GM10266 (cell line): ENCODE results near the gene PNLIPRP3.

Source experiments
- DNase-seq: peaks from one replicate; pipeline ENCODE4 v3.0.0; 2012; ENCODE audit errors: extremely low spot score
- TF ChIP-seq, protein P1 (sequence below): IDR thresholded peaks from 2 replicates; pipeline ENCODE4 v1.5.1; 2012; ENCODE audit warnings: mild to moderate bottlenecking, low read depth; ENCODE audit not compliant: control insufficient read depth, insufficient read depth; ENCODE audit errors: missing control alignments

The PNLIPRP3 gene

DNA sequence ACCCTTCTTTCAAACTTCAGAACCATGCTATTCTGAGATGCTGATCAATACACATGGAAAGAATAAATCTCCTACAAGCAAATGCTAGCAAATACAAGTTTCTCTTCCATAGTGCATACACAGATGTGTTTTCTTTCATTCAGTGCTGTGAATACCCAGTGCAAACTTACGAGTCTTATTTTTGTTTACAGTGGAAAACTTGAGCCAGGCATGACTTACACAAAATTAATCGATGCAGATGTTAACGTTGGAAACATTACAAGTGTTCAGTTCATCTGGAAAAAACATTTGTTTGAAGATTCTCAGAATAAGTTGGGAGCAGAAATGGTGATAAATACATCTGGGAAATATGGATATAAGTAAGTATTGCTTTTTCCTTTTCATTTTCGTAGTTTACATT, 48.8 kb downstream of the PNLIPRP3 start:
- no peak for DNase-seq
- TF ChIP-seq, protein P1, sequence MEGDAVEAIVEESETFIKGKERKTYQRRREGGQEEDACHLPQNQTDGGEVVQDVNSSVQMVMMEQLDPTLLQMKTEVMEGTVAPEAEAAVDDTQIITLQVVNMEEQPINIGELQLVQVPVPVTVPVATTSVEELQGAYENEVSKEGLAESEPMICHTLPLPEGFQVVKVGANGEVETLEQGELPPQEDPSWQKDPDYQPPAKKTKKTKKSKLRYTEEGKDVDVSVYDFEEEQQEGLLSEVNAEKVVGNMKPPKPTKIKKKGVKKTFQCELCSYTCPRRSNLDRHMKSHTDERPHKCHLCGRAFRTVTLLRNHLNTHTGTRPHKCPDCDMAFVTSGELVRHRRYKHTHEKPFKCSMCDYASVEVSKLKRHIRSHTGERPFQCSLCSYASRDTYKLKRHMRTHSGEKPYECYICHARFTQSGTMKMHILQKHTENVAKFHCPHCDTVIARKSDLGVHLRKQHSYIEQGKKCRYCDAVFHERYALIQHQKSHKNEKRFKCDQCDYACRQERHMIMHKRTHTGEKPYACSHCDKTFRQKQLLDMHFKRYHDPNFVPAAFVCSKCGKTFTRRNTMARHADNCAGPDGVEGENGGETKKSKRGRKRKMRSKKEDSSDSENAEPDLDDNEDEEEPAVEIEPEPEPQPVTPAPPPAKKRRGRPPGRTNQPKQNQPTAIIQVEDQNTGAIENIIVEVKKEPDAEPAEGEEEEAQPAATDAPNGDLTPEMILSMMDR, result no peak

DNA sequence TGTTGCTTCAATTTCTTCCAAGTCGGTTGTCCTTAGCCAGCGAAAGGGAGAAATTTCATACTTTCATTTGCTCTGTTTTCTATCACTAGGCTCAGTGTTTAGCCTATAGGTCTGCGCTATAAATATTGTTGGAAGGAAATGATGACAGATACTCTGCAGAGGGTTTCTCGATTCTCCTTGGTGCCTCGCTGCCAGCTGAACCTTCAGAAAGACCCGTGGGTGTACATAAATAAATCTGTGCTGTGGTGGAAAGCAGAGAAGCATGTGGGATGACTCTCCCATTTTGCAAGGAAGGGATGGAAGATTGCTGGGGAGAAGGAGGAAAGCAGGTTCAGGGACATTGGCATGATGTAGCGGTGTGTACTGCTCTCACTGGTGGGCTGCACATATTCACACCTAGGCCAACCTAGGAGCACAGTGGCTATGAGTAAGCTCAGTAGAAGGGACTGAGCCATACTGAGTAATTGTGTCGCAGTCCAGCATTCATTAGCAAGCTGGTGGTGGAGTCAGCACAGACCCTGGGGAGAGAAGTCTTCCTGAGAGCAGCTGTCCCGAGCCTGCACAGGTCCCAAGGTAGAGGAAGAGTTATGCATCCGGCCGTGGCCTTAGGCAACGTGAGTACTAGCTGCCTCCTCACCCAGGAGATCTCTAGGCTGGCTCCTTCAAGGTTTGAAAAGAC, 50.5 kb downstream of the PNLIPRP3 start:
- TF ChIP-seq, protein P1, result no peak
- no peak for DNase-seq

DNA sequence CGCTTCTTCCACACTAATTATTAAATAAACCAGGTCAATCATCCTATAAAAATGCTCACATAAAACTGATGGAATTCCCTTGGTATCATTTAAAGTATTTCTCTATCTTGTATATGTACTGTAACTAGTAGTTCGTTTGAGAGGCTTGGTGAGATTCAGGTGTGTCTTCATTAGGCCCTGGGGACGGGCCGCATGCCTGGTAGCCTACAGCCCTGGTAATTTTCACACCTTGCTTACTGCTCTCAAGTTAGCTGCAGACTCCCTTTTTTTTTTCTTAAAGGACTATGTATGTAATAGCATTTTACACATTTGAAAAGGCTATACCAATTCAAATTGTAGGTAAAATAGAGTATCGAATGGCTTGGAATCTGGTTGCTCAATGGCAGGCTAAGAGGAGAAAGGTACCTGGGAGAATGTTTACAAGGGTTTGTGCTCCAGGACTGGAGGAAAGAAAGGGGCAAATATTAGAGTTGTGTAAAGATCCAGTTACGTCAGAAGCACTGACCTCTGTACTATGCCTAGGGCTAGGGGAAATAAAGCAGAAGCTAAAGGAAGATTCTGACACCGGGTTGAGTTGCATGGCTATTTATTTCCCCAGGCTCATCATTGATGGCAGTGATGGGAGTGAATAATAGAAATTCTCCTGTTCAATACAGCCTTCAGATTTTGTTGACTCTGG, 59.3 kb downstream of the PNLIPRP3 start:
- TF ChIP-seq, protein P1, result no peak
- DNase-seq, result no peak

DNA sequence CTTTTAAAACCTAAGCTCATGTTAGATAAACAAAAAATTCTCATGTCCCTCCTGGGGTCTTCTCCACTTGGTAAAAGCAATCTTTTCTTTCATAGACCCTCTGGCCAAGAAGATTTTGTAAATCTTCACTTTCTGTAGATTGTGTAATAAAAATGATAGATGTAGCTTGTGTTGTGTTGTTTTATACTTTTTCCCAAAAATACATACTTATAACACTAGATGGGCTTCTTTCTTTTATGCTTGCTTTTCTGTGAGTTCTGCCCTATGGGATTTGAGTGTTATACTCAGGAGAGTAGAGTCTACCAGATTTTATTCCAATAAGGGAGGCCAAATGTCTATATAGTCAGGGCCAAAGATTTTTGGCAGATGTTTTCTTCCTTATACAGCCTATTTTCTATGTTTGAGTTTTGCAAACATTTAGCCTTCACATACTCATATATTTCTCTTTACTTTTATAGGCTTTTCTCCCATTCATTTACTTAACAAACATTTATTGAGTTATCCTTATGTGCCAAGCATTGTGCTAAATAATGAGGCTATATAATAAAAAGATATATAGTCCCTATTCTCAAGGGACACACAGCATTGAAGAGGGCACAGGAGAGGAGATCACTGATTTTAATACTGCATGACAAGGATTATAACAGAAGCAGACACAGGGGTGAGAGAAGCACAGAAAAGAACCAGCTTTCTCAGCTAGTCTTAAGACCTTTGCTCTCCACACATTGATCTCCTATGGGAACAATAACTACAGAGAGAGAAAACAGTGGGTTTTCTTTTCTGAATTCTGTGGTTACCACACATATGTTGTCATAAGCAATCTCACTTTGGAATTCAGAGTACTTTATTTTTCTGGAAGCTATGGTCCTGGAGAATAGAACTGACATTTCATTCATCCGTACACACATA, 60.1 kb downstream of the PNLIPRP3 start:
- TF ChIP-seq, protein P1, result no peak
- DNase-seq, result no peak

DNA sequence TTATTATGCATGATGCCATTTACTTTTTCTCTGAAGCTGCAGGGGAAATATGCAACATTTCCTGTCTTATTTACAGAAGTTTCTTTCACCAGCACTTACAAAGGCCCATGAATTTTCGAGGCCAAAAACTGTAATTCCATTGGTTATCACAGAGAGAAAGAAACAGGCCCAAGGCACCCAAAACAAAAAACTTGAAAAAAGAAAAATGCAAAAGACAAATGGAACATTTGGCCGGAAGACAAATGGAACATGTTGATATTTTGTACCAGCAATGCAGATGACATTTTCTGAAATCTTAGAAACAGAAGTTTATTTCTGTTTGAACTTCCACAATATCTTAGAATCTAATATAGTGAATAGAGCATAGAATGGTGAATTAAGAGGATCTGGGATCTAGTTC, 61.8 kb downstream of the PNLIPRP3 start:
- TF ChIP-seq, protein P1, result no peak
- DNase-seq, result no peak

DNA sequence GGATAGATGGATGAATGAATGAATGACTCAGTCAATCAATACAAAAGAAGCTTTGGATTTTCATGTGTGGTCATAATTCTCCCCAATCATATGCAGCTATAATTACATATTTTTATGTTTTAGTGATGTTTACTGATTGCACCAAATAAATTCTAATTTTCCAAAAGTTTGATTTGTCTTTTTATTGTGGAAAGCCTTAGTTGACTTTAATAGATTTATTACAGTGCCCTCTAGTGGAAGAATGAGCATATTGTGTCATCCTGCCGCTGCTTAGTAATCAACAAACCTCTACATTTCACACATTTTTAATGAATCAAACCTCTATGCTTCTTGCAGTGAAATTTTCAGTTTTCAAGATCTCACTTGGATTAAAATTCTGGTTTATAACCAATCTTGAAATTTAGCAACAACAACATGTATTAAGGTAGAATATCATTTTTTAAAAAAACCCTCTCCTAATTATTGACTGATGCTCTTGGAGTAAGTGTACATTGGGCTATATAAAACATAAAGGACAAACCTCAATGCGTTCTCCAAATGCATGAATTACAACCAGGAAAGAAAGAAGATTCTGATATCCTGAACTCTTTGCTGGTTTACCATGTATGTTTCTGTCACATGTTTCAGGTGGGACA, 62.5 kb downstream of the PNLIPRP3 start:
- peak; percentile 19 for DNase-seq
- TF ChIP-seq, protein P1, result peak; percentile 63
